Fibroblast of lung (primary cell): Measurements from ENCODE around the gene CNN2.

Experiments used
- CTCF ChIP-seq, 2 donors: IDR thresholded peaks in 1 of 2; conservative IDR thresholded peaks in 1 of 2; 1 replicate in 1 of 2; 2 replicates in 1 of 2; pipeline ENCODE4 v1.5.1; 2011 to 2012; ENCODE audit warnings: low read length in 2 of 2, control low read depth in 1 of 2, inconsistent platforms in 1 of 2, low read depth in 1 of 2, mild to moderate bottlenecking in 1 of 2
- EZH2 ChIP-seq: IDR thresholded peaks from 2 replicates; pipeline ENCODE4 v1.5.1; 2012; ENCODE audit warnings: low read length, control low read depth, mild to moderate bottlenecking; ENCODE audit errors: missing control alignments

- TF ChIP-seq CTCF (conservative IDR thresholded peaks at IDR 0.05 in 1 of 2, IDR thresholded peaks at IDR 0.05 in 1 of 2; ENCODE audit: low read depth in 1 of 2, low read length in 2 of 2) (no peak), EZH2 (no peak)
These were observed 15.6 kb upstream of the CNN2 start for GRCh38 chr19:1010586-1011510.
